Uterus (tissue), 4 donors: ENCODE measurements around the gene DDX19B. TPM values are rescaled to one million over a fixed set of nuclear protein-coding genes. Genes with fewer than 3 reads are reported as not detected.

ENCODE experiments used
- DNase-seq, 2 donors: peaks; one replicate each; pipeline ENCODE4 v3.0.0-alpha.2; 2019 to 2020
- H3K27ac ChIP-seq, 2 donors: fragments of 200-600 bp; sonication (generic); 1 replicate in 1 of 2; 2 replicates in 1 of 2; pipeline ENCODE4 v1.5.1; 2016 to 2018
- H3K27me3 ChIP-seq, 2 donors: fragments of 200-600 bp; sonication (generic); one replicate each; pipeline ENCODE4 v1.5.1; 2018 to 2019; ENCODE audit warnings: control low read depth in 1 of 2
- H3K36me3 ChIP-seq, 2 donors: fragments of 200-600 bp; sonication (generic); one replicate each; pipeline ENCODE4 v1.5.1; 2019; ENCODE audit warnings: control low read depth in 1 of 2
- H3K4me1 ChIP-seq, 2 donors: fragments of 200-600 bp; sonication (generic); one replicate each; pipeline ENCODE4 v1.5.1; 2018 to 2019; ENCODE audit warnings: control low read depth in 1 of 2
- H3K4me3 ChIP-seq, 2 donors: fragments of 200-600 bp; sonication (generic); 1 replicate in 1 of 2; 2 replicates in 1 of 2; pipeline ENCODE4 v1.5.1; 2018 to 2019; ENCODE audit warnings: mild to moderate bottlenecking in 1 of 2
- H3K9me3 ChIP-seq, 2 donors: fragments of 200-600 bp; sonication (generic); one replicate each; pipeline ENCODE4 v1.5.1; 2019; ENCODE audit warnings: control low read depth in 1 of 2
- POLR2A ChIP-seq, 2 donors: fragments of 450-650 bp; IDR thresholded peaks; one replicate each; pipeline ENCODE4 v1.6.1; 2016; ENCODE audit warnings: antibody characterized with exemption in 2 of 2, mild to moderate bottlenecking in 1 of 2, moderate library complexity in 1 of 2
- intact Hi-C: fragments of 100-400 bp; cut with DNase I; formaldehyde crosslinking; loops from one replicate; pipeline ENCODE4 v1.15.1; 2023; ENCODE audit warnings: low total_unique reads
- small RNA-seq: library from RNA; depleted of rRNA; stranded (forward); fragments of <200 nt; gene quantifications from one replicate; pipeline ENCODE3, GENCODE V24; 2016
- total RNA-seq, 4 donors: library from RNA; depleted of rRNA in 3 of 4; stranded (reverse); fragments of >200 nt in 3 of 4; gene quantifications; one replicate each; pipeline versions ENCODE4 v1.1.0 to v1.2.4, GENCODE V29; 2014 to 2023
- TF ChIP-seq, protein P1 (sequence below), 4 experiments: fragments of 200-600 bp in 2 of 4; fragments of 450-650 bp in 2 of 4; sonication (generic) in 2 of 4; IDR thresholded peaks; one replicate each; pipeline ENCODE4 v1.5.1; 2016 to 2019; ENCODE audit warnings: antibody characterized with exemption in 4 of 4, mild to moderate bottlenecking in 2 of 4, moderate library complexity in 1 of 4
- donor health status: DM: yes; HTN: yes; CAD: no.

The DDX19B gene
- total RNA-seq, 4 donors from 2014 or later: 10.6 to 77.6 (median 25.4) TPM

DNA sequence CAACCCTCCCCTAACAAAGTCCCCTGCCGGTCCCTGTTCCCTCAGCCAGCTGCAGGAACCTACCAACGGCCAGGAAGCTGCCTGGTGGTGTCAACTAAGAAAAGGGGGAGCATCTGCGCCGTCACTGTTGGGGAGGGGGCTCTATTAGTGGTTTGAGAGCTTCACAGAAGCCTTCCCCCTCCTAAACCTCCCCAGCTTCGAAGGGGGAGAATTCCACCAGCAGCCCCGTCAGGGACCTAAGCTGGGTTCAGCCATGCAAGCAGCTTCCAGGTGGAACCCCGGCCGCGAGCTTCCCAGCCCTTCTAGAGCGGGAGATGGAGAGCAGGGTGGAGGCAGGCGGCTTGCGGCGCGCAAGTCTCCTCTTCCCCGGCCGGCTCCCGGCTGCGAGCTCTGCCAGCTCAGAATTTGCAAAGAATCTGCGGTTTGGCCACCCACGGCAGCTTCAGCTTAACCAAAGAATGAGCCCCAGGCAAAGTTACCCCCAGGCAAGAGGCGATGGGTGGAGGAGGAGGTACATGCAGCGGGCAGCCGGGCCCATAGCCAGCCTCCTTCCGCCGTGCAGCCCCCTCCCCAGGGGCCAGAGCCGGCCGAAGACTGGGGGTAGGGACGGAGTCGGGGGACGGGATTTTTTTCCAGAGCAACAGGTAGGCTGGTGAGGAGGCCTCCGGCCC, 81.4 kb downstream of the DDX19B start:
- no peak for TF ChIP-seq POLR2A (IDR thresholded peaks at IDR 0.05)
- TF ChIP-seq, protein P1, sequence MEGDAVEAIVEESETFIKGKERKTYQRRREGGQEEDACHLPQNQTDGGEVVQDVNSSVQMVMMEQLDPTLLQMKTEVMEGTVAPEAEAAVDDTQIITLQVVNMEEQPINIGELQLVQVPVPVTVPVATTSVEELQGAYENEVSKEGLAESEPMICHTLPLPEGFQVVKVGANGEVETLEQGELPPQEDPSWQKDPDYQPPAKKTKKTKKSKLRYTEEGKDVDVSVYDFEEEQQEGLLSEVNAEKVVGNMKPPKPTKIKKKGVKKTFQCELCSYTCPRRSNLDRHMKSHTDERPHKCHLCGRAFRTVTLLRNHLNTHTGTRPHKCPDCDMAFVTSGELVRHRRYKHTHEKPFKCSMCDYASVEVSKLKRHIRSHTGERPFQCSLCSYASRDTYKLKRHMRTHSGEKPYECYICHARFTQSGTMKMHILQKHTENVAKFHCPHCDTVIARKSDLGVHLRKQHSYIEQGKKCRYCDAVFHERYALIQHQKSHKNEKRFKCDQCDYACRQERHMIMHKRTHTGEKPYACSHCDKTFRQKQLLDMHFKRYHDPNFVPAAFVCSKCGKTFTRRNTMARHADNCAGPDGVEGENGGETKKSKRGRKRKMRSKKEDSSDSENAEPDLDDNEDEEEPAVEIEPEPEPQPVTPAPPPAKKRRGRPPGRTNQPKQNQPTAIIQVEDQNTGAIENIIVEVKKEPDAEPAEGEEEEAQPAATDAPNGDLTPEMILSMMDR (IDR thresholded peaks at IDR 0.05): no peak
- DNase-seq: peak; percentile 33 to 52
- no peaks in the 10 kb centered on the region for H3K36me3 ChIP-seq
- peak overlapping the region; percentile 65 to 66 for H3K4me3 ChIP-seq
- no peaks in the 10 kb centered on the region for H3K9me3 ChIP-seq
- intact Hi-C loops: loop anchor here (10.0 kb wide), 1 partner anchor 54 kb away; the partner anchor contains the start of gene ST3GAL2
- H3K4me1 ChIP-seq: no peaks in the 10 kb centered on the region
- H3K27me3 ChIP-seq: no peaks in the 10 kb centered on the region
- H3K27ac ChIP-seq: peak overlapping the region; percentile 75 to 83

DNA sequence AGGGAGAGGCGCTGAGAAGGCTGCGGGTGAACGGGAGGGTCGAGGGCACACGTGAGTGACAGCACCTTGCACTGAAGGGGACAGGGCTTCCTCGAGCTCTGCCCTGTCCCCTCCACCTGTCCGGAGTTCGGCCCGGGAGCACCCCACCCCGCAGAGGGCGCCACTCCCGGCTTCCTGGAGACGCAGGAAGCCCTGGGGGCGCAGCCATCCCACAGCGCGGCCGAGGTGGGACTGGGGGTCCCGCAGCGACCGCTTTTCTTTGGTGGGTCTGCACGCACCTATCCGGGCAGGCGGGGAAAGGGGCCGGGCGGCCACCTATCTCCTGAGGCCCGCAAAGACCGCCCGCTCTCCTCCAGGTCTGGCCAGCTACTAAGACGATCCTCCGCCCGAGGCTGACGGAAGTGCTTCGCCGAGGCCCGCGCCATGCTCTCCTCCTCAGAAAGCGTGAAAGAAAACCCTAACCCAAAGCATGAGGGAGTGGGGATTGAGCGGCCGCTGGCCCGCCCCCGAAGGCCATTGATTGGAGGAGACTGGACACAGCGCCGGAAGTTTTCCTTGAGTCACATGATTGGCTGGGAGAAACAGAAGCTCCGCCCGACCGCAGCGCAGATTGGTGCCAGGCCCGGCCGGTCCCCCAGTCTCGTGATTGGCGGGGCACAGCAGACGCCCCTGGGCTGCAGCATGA, 82.1 kb downstream of the DDX19B start:
- Histone ChIP-seq H3K4me3 (peak overlapping the region; percentile 65 to 66), H3K4me1 (no peaks in the 10 kb centered on the region), H3K36me3 (no peaks in the 10 kb centered on the region), H3K27ac (peak overlapping the region; percentile 75 to 83), H3K9me3 (no peaks in the 10 kb centered on the region), H3K27me3 (no peaks in the 10 kb centered on the region)
- peak; percentile 93 to 96 for DNase-seq
- intact Hi-C loops: loop anchor here (10.0 kb wide), 1 partner anchor 54 kb away; the partner anchor contains the start of gene ST3GAL2
- peak; percentile 48 to 60 for TF ChIP-seq POLR2A (IDR thresholded peaks at IDR 0.05)
- TF ChIP-seq, protein P1 (IDR thresholded peaks at IDR 0.05): peak; percentile 14 to 38 (median 26)

DNA sequence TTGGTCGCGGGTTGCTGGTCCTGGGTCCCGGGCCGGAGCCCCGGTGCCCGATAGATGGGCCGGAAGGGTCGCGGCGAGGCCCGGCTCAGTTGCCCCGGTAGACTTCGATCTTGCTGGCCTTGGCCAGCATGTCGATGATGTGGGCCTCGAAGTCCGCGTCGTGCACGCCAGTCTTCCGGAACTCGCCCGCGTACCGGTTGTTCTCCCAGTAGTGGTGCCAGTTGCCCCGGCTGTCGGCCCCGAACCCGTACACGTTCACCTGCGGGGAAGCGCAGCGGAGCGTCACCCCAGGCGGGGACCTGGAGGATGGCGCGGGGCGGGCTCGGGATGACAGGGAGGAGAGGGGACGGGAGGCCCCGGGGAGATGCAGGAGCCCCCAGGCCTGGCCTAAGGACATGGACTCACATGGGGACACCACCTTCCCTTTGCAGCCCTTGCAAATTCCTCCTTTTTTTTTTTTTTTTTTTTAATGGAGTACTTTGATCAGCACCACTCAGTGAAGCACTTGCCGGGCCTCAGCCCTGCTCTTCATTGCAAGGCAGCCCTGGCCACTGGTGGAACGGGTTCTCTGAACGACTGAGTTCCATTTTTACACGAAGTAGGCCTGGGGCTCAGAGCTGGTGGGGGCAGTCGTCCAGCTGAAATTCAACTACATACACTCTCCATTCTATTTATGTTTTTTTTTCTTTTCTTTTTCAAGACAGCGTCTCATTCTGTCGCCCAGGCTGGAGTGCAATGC, 82.8 kb downstream of the DDX19B start:
- Histone ChIP-seq H3K4me1 (no peaks in the 10 kb centered on the region), H3K4me3 (peak overlapping the region; percentile 65 to 66), H3K27me3 (no peaks in the 10 kb centered on the region), H3K9me3 (no peaks in the 10 kb centered on the region), H3K36me3 (no peaks in the 10 kb centered on the region), H3K27ac (peak overlapping the region; percentile 36 to 83)
- TF ChIP-seq, protein P1 (IDR thresholded peaks at IDR 0.05): no peak
- TF ChIP-seq POLR2A (IDR thresholded peaks at IDR 0.05): peak in 1 of 2 donors; percentile 53
- no peak for DNase-seq
- intact Hi-C loops: loop anchor here (10.0 kb wide), 1 partner anchor 53 kb away; the partner anchor contains the start of gene ST3GAL2

DNA sequence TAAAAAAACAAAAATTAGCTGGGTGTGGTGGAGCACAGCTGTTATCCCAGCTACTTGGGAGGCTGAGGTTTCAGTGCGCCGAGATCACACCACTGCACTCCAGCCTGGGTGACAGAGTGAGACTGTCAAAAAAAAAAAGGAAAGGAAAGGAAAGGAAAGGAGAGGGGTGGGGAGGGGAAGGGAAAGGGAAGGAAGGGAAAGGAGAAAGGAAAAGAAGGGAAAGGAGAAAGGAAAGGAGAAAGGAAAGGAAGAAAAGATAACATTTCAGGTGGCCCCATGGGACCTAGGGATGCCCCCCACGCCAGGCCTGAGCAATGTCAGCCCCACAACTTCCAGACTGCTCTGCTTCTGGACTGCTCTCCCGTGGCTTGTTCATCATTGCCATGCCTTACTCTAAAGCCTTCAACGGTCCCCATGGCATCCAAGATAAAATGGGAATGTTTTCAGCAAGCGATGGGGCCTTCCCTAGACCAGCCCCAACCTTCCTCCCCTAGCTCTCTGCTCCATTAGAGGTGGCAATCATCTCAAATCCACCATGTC, 84.5 kb downstream of the DDX19B start:
- intact Hi-C loops: loop anchor here (10.0 kb wide), 1 partner anchor 51 kb away; the partner anchor contains the start of gene ST3GAL2
- no peaks in the 10 kb centered on the region for H3K4me1 ChIP-seq
- H3K36me3 ChIP-seq: no peaks in the 10 kb centered on the region
- no peak overlapping the region for H3K4me3 ChIP-seq
- no peaks in the 10 kb centered on the region for H3K9me3 ChIP-seq
- H3K27ac ChIP-seq: no peak overlapping the region
- DNase-seq: no peak
- no peaks in the 10 kb centered on the region for H3K27me3 ChIP-seq
- TF ChIP-seq, protein P1 (IDR thresholded peaks at IDR 0.05): no peak
- TF ChIP-seq POLR2A (IDR thresholded peaks at IDR 0.05): no peak

Small RNAs within 50 kb of the gene (small RNA-seq; reads per million reads assigned to genes)
- not detected for gene RN7SL279P

Other genes starting within 250 kb of the DDX19B start
- 10 to 100 TPM; 23.2 to 63.8 (median 44.2) TPM for gene PDPR, start 184.9 kb upstream of the DDX19B start, total RNA-seq
- gene CLEC18C, start 125.4 kb upstream of the DDX19B start, total RNA-seq: 1 to 10 TPM in 1 of 4 donors, under 1 TPM in 1, not detected in 2; 0.28 to 1.0 TPM
- 10 to 100 TPM in 3 of 4 donors, 1 to 10 TPM in 1; 8.8 to 38.0 (median 22.8) TPM for gene EXOSC6, start 47.2 kb upstream of the DDX19B start, total RNA-seq
- gene AARS1, start 9.7 kb upstream of the DDX19B start, total RNA-seq: 10 to 100 TPM; 32.5 to 99.4 (median 62.5) TPM
- gene DDX19A, start 47.7 kb downstream of the DDX19B start, total RNA-seq: 100 to 1,000 TPM in 1 of 4 donors, 10 to 100 TPM in 3; 12.1 to 126 (median 41.9) TPM
- gene ST3GAL2, start 139.9 kb downstream of the DDX19B start, total RNA-seq: 10 to 100 TPM in 2 of 4 donors, 1 to 10 TPM in 2; 6.2 to 57.9 (median 27.5) TPM
- gene FCSK, start 155.4 kb downstream of the DDX19B start, total RNA-seq: 10 to 100 TPM; 12.1 to 65.3 (median 22.9) TPM
- gene COG4, start 224.4 kb downstream of the DDX19B start, total RNA-seq: 100 to 1,000 TPM in 1 of 4 donors, 10 to 100 TPM in 3; 33.3 to 137 (median 67.1) TPM
- 100 to 1,000 TPM in 2 of 4 donors, 10 to 100 TPM in 2; 24.3 to 244 (median 145) TPM for gene SF3B3, start 224.6 kb downstream of the DDX19B start, total RNA-seq